Ectodermal cell (in vitro differentiated cells): Measurements from ENCODE around the gene DGLUCY.
A peak's percentile ranks its signal among the peaks of the same experiment; 100 is the strongest.
"Not testable (repeated sequence)": the region's sequence is repeated elsewhere in the genome, so short reads cannot be mapped to it uniquely, and the experiment has no call there.

Experiments used
- H3K27ac ChIP-seq: 2 replicates; pipeline ENCODE4 v1.7.0; 2013; ENCODE audit warnings: mild to moderate bottlenecking, low read depth, low read length; ENCODE audit not compliant: insufficient read depth, poor library complexity, severe bottlenecking
- H3K27me3 ChIP-seq: 2 replicates; pipeline ENCODE4 v1.7.0; 2013; ENCODE audit warnings: mild to moderate bottlenecking, low read length; ENCODE audit not compliant: insufficient read depth, control insufficient read depth, poor library complexity, severe bottlenecking
- H3K36me3 ChIP-seq: one replicate; pipeline ENCODE4 v1.7.0; 2013; ENCODE audit warnings: low read length; ENCODE audit not compliant: control insufficient read depth, insufficient read depth
- H3K4me1 ChIP-seq: one replicate; pipeline ENCODE4 v1.7.0; 2013; ENCODE audit warnings: low read length; ENCODE audit not compliant: control insufficient read depth, insufficient read depth
- H3K4me3 ChIP-seq: 2 replicates; pipeline ENCODE4 v1.7.0; 2013; ENCODE audit warnings: low read depth, low read length, control low read depth; ENCODE audit not compliant: insufficient read depth
- H3K9me3 ChIP-seq: 2 replicates; pipeline ENCODE4 v1.7.0; 2013; ENCODE audit warnings: mild to moderate bottlenecking, low read length, moderate library complexity; ENCODE audit not compliant: control insufficient read depth
- WGBS, 2 experiments: methylation state at CpG; one replicate each; pipeline ENCODE4 v1.1.7; 2013; ENCODE audit warnings: missing lambda C conversion rate in 2 of 2; 5-methylcytosine and 5-hydroxymethylcytosine counted together

DGLUCY gene

GRCh38 chr14:91261986-91262549 is 148.2 kb downstream of the DGLUCY start:
- Histone ChIP-seq H3K27ac (no peak overlapping the region), H3K4me1 (no peaks in the 10 kb centered on the region), H3K9me3 (no peaks in the 10 kb centered on the region), H3K27me3 (peaks cover 33% of the 10 kb centered on the region), H3K4me3 (no peak overlapping the region), H3K36me3 (no peaks in the 10 kb centered on the region)
- 91 to 92% methylated on average over 11 of the region's 11 CpGs for WGBS, 2 experiments

DNA sequence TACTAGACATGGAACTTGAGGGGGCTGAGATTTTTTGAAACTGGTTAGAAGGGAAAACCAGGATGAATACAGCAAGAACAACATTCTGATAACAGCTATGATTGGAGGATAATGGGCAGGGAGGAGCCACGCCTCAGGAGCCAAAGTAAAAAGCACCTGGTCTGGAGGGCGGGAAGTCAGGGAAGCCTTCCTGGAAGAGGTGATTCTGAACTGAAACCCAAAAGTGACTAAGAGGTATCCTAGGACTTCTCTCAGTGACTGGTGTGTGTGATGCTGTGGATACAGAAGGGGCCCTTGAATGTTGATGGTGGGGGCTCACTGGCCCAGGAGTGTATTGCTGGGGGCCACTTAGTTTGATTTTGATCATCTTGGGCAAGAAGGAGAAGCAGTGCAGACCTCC is 149.5 kb downstream of the DGLUCY start:
- Histone ChIP-seq H3K9me3 (no peaks in the 10 kb centered on the region), H3K27ac (no peak overlapping the region), H3K4me3 (no peak overlapping the region), H3K36me3 (no peaks in the 10 kb centered on the region), H3K4me1 (no peaks in the 10 kb centered on the region), H3K27me3 (peaks cover 33% of the 10 kb centered on the region)
- 92 to 94% methylated on average over 2 of the region's 2 CpGs for WGBS, 2 experiments

DNA sequence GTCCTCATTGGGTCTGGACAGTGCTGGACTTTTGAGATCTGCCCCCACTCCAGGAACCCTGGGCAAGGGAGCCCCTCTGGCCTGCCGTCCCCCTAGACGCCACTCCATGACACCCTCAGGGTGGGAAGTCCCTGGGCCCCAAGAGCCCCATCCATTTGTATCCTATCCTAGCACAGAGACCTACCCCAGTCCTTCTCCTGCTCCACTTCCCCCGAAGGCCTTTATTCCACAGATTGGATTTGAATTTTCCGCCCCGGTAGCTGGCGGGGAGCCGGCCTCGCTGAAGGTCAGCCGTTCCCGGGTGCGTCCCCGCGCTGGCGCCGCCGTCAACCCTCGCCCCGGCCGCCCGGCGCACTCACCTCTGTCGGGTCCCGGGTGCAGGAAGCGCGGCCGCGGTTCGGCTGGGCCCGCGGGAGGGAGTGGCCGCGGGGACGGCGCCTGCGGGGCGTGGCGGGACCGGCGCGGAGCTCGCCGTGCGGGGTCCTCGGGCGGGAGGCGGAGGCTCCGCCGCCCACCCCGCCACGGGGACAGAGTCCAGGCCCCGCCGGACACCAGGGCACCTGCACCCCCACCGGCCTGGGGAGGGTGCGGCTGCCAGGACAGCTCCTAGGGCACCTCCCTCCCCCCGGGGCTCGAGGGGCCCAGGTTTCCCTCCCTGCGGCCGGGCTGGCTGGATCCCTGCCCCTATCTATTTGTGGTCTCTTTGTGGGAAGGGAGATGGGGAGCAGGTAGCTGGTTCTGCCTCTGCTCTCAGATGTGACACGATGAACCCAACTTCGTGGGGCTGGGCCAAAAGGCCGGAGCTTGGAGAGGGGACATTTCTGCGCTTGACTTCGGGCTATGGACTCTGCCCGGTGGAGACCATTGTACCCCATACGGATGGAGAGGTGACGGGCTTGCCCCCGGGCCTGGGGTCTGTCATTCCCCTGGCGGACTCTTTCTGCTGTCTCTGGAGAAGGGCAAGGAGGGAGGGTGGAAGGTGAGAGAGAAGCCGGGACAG is 150.6 kb downstream of the DGLUCY start:
- no peak overlapping the region for H3K27ac ChIP-seq
- WGBS, 2 experiments = 12 to 13% methylated on average over 69 of the region's 69 CpGs
- peaks cover 33% of the 10 kb centered on the region for H3K27me3 ChIP-seq
- H3K9me3 ChIP-seq = no peaks in the 10 kb centered on the region
- H3K36me3 ChIP-seq = no peaks in the 10 kb centered on the region
- H3K4me1 ChIP-seq = no peaks in the 10 kb centered on the region
- peak overlapping the region; percentile 31 for H3K4me3 ChIP-seq

DNA sequence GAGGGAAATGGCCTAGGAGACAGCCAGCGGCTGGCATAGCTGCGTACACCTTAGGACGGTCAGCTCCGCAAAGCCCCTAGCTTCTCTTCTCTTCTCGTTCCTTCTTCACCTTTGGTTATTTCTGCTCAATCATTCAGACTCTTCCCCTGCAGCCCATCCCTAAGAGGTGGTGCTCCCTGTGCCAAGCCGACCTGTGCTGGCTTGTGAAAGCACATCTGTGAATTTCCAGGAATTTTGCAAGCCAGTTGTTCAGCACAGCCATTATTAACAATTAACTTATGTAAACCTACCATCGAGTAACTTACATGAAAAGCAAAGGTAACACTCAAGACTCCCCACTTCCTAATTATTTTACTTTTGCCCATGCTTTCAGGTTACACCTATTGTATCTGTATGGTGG is 151.5 kb downstream of the DGLUCY start:
- Histone ChIP-seq H3K4me3 (no peak overlapping the region), H3K36me3 (no peaks in the 10 kb centered on the region), H3K9me3 (no peaks in the 10 kb centered on the region), H3K27me3 (peaks cover 33% of the 10 kb centered on the region), H3K27ac (no peak overlapping the region), H3K4me1 (no peaks in the 10 kb centered on the region)
- 91% methylated on average over 7 of the region's 7 CpGs for WGBS, 2 experiments

- H3K9me3 ChIP-seq, H3K4me1 ChIP-seq, H3K27ac ChIP-seq, H3K4me3 ChIP-seq, H3K36me3 ChIP-seq: not testable (repeated sequence)
- H3K27me3 ChIP-seq = peaks cover 33% of the 10 kb centered on the region
- 94 to 95% methylated on average over 15 of the region's 15 CpGs for WGBS, 2 experiments
Measured at GRCh38 chr14:91266276-91266675, 152.4 kb downstream of the DGLUCY start.

- Histone ChIP-seq H3K4me3 (no peak overlapping the region), H3K27ac (no peak overlapping the region), H3K9me3 (no peaks in the 10 kb centered on the region), H3K27me3 (peaks cover 30% of the 10 kb centered on the region), H3K4me1 (no peaks in the 10 kb centered on the region), H3K36me3 (peaks cover 5% of the 10 kb centered on the region)
- 89 to 96% methylated on average over 7 of the region's 7 CpGs for WGBS, 2 experiments
Measured at GRCh38 chr14:91267965-91268437, 154.1 kb downstream of the DGLUCY start.

DNA sequence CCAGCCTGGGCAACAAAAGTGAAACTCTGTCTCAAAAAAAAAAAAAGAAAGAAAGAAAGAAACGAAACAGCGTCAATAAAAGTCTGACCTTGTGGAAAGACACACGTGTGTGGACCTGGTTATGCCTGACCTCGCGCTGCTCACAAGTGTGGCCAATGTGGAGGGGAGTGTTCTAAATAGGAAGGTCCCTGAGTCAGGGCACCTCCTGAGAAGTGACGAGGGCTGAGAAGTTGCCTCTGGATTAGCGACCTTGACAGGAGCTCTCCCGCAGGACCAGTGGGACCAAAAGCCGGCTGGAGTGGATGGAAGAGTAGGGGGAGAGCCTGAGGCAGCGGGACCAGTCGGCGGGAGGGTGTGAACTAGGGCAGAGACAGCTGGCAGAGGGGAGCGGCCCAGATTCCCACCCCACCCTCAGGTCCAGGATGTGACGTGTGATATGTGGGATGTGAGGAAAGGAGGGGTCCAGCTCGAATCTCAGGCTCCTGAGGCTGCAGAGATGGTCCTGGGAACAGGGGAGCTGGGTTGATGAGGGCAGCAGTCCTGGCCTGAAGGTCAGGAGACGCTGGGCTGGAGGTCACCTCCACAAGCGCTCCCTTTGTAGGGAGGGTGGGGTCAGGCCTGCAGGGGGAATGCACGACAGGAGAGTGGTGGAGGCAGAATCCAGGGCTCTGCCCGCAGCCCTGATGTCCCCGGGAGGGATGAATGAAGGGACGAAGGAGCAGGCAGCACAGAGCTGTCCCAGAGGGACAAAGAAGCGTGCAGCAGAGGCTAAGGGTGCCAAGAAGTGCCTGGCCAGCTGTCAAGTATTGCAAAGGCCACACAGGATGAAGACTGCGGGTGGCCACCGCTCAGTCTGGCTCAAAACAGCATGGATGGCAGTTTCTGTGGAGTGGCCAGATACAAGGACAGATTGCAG is 155.5 kb downstream of the DGLUCY start:
- no peak overlapping the region for H3K4me3 ChIP-seq
- no peaks in the 10 kb centered on the region for H3K4me1 ChIP-seq
- peaks cover 17% of the 10 kb centered on the region for H3K27me3 ChIP-seq
- no peaks in the 10 kb centered on the region for H3K9me3 ChIP-seq
- peaks cover 8% of the 10 kb centered on the region for H3K36me3 ChIP-seq
- 86 to 88% methylated on average over 24 of the region's 24 CpGs for WGBS, 2 experiments
- no peak overlapping the region for H3K27ac ChIP-seq

GRCh38 chr14:91270188-91270587 is 156.3 kb downstream of the DGLUCY start:
- H3K27me3 ChIP-seq = peaks cover 8% of the 10 kb centered on the region

GRCh38 chr14:91270619-91271018 is 156.7 kb downstream of the DGLUCY start:
- no peaks in the 10 kb centered on the region for H3K9me3 ChIP-seq
- WGBS, 2 experiments = 85 to 87% methylated on average over 3 to 5 of the region's 8 CpGs
- peaks cover 14% of the 10 kb centered on the region for H3K36me3 ChIP-seq
- H3K27me3 ChIP-seq = peaks cover 4% of the 10 kb centered on the region
- H3K27ac ChIP-seq = no peak overlapping the region
- no peaks in the 10 kb centered on the region for H3K4me1 ChIP-seq
- no peak overlapping the region for H3K4me3 ChIP-seq

More at GRCh38 chr14:91270188-91270587, 156.3 kb downstream of the DGLUCY start:
- H3K9me3 ChIP-seq = no peaks in the 10 kb centered on the region
- no peak overlapping the region for H3K4me3 ChIP-seq
- H3K36me3 ChIP-seq = peaks cover 14% of the 10 kb centered on the region
- no peak overlapping the region for H3K27ac ChIP-seq
- 95 to 96% methylated on average over 6 of the region's 6 CpGs for WGBS, 2 experiments
- H3K4me1 ChIP-seq = no peaks in the 10 kb centered on the region
